ENCODE results near the gene TFEC.
A peak's percentile ranks its signal among the peaks of the same experiment; 100 is the strongest.
"Not testable (repeated sequence)": the region's sequence is repeated elsewhere in the genome, so short reads cannot be mapped to it uniquely, and the experiment has no call there.

TFEC gene

GRCh38 chr7:115929736-115930135, 100.8 kb downstream of the TFEC start:
- DNase-seq (ENCODE audit: low read depth, low spot score): not testable (repeated sequence)

GRCh38 chr7:115924411-115924810, 106.2 kb downstream of the TFEC start:
- no peak for DNase-seq (ENCODE audit: low read depth, low spot score)

GRCh38 chr7:115920367-115920766, 110.2 kb downstream of the TFEC start:
- no peak for DNase-seq (ENCODE audit: low read depth, low spot score)

- no peak for DNase-seq (ENCODE audit: low read depth, low spot score)
Measured at GRCh38 chr7:115914951-115915350, 115.6 kb downstream of the TFEC start.

GRCh38 chr7:115911465-115911864, 119.1 kb downstream of the TFEC start:
- DNase-seq (ENCODE audit: low read depth, low spot score): no peak

GRCh38 chr7:115910541-115911164, 119.9 kb downstream of the TFEC start:
- peak; percentile 9 for DNase-seq (ENCODE audit: low read depth, low spot score)

- DNase-seq (ENCODE audit: low read depth, low spot score): no peak
Measured at GRCh38 chr7:115906731-115907130, 123.8 kb downstream of the TFEC start.

- no peak for DNase-seq (ENCODE audit: low read depth, low spot score)
Measured at GRCh38 chr7:115889669-115889984, 140.9 kb downstream of the TFEC start.

GRCh38 chr7:115888981-115889668, 141.4 kb downstream of the TFEC start:
- peak; percentile 8 for DNase-seq (ENCODE audit: low read depth, low spot score)

GRCh38 chr7:115885550-115885949, 145.0 kb downstream of the TFEC start:
- no peak for DNase-seq (ENCODE audit: low read depth, low spot score)
